RCC 7860 (cell line): ENCODE results near the gene PGP.

Experiments
- DNase-seq: peaks from one replicate; pipeline ENCODE4 v3.0.0-alpha.2; 2015; ENCODE audit warnings: low spot score
- FAIRE-seq: peaks from 2 replicates; lab custom pipeline; 2012; peaks lifted over from hg19 to GRCh38; lab: Jason Lieb, UNC

The PGP gene

DNA sequence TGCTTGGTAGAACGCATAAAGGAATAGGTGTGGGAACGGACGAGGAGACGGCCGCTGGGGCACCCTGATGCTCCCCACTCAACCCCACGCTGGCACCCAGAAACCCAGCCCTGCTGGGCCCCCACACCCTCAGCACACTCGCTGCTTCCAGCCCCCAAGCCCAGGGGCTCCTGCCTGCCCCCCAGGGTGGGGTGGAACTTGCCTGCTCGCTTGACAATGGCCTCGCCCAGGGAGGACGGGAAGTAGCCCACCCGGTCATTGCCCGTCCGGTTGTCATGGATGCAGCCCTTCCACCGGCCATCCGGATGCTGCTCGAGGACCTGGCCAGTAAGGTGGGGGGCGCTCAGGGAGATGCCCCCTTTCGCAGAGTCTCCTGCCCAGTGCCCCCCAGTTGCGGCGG is 28.1 kb downstream of the PGP start:
- FAIRE-seq = no peak

DNA sequence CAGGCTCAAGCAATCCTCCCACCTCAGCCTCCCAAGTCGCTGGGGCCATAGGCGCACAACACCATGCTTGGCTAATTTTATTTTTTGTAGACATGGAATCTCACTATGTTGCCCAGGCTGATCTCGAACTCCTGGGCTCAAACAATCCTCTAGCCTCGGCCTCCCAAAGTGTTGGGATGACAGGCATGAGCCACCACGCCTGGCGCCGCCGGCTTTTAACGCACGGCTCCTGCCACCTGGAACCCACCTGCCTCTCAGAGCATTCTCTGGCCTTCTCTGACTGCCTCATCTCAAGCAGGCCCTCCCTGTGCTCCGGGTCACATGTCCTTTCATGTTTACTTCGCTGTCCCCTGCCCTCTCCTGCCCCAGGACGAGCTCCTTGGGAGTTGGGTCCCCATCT is 28.6 kb downstream of the PGP start:
- FAIRE-seq (no peak), DNase-seq (no peak)

More for the DNA sequence above, 28.1 kb downstream of the PGP start:
- no peak for DNase-seq

DNA sequence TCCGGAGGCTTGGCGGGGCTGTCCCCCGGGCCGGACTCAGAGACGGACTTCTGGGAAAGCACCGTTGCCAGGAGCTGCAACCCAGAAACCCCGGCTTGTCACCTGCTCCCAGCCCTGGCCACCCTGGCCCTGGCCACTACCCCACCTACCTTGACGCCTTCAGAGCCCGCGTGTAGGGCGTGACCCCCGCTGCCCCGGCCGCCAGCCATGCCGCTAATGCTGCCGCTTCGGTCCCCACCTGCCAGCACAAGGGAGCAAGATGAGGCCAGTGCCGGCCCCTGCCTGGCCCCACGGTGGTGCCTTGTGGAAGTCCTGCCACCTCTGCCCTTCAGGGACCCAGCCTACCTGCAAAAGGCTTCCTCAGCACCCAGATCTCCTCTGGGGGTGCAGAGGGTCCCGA is 29.7 kb downstream of the PGP start:
- no peak for DNase-seq
- FAIRE-seq = no peak

DNA sequence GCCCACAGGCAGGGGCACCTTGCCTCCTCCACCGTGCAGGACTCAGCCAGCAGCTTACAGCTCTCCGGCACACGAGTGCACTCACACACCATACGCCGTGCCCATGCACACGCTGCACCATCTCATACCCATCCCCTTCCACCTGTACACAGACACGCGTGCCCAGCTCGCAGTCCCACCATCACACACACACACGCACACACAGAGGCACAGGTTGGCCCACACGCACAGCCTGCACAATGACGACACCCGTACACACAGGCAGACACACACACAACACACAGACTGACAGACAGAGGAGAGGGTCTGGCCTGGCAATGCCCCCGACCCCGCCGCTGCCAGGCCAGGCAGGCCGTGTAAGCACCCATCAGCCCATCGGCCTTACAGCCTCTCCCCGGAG is 30.3 kb downstream of the PGP start:
- no peak for DNase-seq
- FAIRE-seq = no peak

DNA sequence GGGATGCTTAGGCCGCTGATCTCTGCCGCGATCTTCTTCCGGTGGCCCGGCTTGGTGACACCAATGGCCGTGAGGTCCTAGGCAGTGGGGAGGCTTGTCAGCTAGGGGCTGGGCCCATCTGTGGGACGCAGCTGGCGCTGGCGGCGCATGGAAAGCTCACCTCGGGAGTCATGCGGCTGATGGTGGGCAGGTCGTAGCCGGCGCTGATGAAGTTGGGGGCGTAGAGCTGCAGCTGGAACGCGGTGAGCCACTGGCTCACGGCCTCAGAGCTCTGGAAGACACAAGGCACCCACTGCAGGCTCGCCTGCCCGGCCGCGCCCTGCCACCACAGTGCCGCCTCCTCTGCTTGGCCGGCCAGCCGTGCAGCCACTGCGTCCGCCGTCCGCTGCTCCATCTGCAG is 31.0 kb downstream of the PGP start:
- no peak for FAIRE-seq

DNA sequence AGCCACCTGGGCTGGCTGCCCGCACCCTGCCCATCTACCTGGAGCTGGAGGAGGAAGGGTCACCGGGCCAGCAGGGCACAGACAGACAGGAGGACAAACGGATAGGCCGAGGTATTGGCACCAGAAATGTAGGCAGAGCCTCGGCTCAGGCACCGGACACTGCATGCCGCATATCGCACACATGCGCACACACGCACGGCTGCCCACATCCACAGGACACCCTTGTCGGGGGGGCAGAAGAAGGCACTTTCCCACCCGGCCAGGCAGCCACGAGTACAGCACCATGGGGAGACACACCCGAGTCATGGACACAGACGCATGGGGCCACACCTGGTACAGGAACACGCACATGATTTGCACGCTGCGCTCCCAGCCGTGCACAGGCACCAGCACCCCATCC is 32.7 kb downstream of the PGP start:
- no peak for FAIRE-seq
- no peak for DNase-seq

More for the DNA sequence above, 31.0 kb downstream of the PGP start:
- no peak for DNase-seq

DNA sequence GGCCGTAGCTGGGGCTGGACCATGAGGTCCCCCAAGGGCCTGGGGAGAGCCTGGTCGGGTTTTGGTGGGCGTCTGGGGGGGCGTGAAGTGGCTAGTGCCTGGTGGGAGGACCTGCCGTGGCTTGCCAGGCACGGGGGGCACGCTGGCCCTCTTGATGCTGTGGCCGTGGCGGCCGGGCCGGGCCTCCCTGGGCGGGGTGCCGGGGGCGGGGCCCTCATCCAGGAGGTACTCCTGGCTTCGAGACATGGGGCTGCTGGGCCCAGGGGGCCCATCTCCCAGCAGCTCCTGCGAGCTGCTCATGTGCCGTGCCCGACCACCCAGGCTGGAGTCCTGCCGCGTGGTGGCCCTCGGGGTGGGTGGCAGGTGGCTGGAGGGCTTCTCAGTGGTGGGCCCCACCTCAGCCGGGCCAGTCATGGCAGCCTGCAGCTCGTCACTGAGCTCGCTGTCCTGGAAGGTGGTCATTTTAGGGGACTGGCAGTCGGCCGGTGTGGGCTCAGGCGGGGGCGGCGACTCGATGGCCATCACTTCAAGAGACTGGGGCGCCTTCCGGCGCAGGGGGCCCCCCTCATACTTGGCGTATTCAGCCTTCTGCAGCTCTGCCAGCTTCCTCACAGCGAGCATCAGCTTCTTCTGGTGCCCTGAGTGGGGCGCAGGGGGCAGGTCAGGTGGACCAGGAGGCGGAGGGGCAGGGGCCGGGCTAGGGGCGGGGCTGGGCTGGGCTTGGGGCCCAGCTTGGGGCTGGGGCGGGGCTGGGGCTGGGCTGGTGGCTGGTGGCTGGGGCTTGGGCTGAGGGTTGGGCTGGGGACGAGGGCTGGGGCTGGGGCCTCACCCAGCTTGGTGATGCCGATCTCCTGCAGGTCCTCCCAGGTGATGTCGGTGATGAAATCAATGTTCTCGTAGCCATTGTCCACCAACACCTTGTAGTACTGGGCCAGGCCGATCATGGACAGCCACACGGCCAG is 33.4 kb downstream of the PGP start:
- DNase-seq = no peak
- FAIRE-seq = no peak

DNA sequence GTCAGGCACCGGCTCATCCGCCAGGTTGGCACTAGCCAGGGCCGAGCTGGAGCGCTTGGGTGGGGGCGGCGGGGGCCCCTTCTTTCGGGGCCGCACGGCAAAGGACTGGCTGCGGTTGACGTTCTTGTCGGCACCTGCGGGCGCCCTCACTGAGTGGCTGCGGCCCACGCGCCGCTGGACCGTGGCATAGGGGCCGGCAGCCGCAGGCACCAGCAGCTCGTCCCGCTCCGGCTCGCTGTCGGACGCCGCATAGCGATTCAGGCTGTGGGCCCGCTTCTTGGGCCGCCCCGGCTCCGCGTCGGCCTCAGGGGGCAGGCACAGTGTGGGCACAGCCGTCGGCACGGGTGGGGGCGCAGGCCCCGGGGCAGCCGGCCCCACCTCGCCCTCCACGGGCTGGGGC is 34.2 kb downstream of the PGP start:
- no peak for FAIRE-seq
- DNase-seq = no peak

DNA sequence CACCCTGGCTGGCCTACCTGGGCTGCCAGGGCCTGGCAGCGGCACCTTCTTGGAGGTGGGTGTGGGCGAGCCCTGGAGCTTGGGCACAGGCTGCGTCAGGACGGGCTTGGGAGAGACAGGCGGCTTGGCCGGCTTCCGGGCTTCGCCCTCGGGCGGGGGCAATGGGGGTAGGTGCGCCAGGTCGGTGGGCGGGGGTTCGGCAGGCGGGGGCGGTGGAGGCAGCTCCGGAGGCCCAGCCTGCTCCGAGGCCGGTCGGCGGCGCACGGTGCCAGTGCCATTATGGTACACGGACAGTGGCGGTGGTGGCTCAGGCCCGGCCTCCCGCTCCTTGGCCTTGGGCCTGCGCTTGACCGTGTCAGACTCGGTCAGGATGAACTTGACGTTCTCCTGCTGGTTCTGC is 35.1 kb downstream of the PGP start:
- DNase-seq (no peak), FAIRE-seq (no peak)

DNA sequence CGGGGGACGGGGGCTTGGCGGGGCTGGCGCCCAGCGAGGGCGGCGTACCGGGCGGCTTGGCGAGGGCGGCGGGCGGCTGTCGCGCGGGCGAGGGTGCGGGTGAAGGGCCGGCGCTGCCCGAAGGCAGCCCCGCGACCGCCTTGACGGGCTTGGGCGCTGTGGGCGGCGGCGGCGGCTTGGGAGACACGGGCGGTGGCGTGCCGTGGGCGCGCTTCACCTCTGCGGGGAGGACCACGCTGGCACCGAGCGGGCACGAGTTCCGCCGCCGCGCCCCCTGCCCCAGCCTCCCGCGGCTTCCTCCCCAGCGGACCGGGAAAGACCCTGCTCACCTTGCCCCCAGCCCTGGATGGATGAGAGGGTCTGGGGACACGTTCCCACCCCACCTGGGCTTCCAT is 35.5 kb downstream of the PGP start:
- FAIRE-seq (no peak), DNase-seq (no peak)

DNA sequence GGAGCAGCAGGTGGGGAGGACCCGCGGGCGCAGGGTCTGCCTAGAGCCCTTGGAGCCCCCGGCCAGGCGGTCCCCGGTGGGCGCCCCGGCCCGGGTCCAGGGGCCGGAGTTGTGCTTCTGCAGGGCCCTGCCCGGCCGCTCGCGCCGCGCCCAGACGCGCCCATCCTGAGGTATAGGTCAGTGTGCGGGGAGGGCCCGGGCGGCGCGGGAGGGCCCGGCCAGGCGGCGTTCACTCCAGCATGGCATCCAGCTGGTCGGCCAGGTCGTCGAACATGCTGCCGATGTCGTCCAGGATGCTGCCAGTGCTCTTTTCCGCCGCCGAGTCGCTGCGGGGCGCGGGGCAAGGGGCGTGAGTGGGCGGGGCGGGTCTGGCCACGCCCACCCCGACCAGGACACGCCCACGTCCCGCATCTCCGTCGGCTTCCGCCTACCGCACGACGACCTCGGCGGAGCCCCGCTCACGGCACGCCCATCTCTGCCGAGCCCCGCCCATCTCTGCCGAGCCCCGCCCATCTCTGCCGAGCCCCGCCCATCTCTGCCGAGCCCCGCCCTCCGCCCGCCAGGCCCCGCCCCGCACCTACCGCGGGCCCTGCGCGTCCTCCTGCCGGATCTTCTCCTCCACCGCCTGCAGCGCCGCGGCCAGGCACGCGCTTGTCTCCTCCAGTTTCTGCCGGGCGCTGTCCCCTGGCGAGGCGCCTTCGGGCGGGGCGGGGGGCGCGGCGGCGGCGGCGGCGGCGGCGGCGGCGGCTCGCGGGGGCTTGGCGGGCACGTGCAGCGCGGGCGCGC is 36.1 kb downstream of the PGP start:
- DNase-seq (no peak), FAIRE-seq (no peak)

DNA sequence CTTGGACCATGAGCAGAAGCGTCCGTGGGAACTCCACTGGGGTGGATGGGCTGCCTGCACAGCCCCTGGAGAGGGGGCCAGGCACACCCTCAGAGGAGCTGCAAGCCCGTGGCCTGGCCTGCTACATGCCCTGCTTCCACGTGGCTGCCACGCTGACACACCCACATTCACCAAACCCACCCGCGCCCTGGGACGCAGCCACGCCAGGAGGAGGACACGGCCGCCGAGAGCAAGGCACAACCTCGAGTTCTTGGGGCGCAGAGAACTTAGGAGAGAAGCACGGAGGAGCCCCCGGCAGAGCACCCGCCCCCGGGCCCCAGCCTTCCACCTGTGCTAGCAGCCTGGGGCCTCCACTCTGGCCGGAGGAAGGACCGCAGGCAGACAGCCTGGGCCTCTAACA is 37.1 kb downstream of the PGP start:
- FAIRE-seq = no peak
- no peak for DNase-seq

DNA sequence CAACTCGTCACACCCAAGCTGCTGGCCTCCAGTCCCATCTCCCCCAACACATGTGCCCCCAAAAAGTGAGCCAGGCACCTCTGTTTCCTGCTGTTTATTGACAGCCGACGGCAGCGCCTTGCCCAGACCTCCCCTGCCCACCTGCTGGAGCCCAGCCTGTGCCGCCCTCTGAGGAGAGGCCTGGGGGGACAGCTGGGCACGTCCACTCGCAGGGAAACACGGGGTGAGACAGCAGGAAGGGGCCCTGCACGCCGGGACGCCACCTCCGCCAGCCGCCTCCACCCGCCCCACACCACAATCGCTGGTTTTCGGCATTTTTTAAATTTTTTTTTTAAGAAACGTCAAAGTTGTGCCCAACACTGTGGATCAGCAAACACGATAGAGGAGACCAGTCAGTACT is 37.5 kb downstream of the PGP start:
- no peak for FAIRE-seq

DNA sequence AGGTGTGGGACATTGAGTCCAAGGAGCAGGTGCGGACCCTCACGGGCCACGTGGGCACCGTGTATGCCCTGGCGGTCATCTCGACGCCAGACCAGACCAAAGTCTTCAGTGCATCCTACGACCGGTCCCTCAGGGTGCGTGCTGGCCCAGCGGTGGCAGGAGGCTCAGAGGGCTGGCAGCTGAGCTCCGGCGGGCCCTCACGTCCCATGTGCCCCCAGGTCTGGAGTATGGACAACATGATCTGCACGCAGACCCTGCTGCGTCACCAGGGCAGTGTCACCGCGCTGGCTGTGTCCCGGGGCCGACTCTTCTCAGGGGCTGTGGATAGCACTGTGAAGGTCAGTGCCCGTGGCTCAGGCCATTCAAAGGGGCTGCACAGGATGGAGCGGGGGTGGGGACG is 38.6 kb downstream of the PGP start:
- DNase-seq (no peak), FAIRE-seq (no peak)

More for the DNA sequence above, 37.5 kb downstream of the PGP start:
- DNase-seq = no peak

DNA sequence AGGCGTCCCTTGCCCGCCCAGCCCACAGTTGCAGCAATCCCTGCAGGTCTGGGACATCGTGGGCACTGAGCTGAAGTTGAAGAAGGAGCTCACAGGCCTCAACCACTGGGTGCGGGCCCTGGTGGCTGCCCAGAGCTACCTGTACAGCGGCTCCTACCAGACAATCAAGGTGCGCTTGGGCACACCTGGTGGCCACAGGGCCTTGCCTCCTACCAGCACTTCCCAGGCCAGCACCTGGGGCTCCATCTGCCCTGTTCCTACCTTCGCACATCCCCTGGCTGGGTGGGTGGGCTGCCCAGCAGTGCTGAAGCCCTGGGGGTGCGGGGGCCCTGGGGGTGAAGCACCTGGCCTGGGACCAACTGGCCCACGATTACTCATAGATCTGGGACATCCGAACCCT is 39.2 kb downstream of the PGP start:
- FAIRE-seq (no peak), DNase-seq (no peak)

DNA sequence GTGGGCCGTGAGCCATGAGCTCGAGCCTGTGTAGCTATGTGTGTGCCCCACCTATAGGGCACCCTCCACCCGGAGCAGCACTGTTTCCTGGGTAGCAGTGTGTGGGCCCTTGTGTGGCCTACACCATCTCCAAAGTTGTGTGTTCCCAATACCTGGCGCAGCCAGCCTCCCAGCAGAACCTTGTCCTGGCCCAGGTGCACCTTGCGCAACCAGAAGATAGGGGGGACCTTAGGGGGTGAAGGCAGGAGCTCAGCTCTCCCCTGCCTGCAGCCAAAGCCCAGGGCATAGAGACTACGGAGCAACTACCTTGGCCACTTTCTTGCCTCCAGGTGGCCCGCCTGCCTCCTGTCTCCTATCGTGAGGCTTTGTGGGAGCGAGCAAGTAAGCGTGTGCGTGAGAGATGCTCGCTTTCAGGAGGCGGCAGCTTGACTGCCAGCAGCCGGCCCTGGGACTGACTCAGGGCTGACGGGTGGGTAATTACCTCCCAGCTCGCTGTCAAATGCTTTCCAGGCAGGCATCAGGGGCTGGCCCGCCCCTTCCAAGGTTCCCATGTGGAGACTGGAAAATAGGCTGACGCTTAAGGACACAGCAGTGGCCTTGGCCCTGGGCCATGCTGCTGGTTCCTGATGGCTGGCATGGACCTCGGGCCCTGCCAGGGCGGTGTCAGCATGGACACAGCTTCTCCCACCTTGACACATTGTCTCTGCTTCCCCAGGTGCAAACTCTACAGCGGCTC is 40.1 kb downstream of the PGP start:
- DNase-seq = no peak
- no peak for FAIRE-seq

DNA sequence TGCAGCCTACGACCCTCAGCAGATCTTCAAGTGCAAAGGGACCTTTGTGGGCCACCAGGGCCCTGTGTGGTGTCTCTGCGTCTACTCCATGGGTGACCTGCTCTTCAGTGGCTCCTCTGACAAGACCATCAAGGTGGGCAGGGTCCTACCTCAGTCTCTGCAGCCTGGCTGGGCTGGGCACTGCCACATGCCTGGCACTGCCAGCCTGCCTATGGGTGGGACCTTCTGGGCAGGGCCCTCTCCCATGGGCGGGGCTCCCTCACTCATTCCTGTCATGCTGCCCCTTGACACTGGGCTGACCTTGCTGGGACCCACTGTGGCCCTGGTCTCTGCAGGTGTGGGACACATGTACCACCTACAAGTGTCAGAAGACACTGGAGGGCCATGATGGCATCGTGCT is 40.7 kb downstream of the PGP start:
- FAIRE-seq (no peak), DNase-seq (no peak)

DNA sequence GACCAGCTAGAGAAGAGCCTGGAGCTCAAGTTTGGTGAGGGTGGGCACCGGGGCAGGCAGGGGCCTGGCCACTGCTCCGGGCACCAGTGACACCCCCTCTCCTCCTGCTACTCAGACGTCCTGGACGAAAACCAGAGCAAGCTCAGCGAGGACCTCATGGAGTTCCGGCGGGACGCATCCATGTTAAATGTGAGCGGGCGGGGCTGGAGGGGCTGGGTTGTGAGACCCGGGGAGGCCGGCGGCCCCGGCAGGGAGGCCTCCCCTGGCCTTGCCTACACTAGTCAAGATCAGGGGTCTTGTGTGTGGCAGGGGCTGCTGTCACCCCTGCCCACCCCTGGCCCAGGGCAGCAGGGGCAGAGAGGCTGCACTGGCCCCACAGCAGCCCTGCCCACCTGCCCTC is 41.3 kb downstream of the PGP start:
- no peak for FAIRE-seq
- no peak for DNase-seq

DNA sequence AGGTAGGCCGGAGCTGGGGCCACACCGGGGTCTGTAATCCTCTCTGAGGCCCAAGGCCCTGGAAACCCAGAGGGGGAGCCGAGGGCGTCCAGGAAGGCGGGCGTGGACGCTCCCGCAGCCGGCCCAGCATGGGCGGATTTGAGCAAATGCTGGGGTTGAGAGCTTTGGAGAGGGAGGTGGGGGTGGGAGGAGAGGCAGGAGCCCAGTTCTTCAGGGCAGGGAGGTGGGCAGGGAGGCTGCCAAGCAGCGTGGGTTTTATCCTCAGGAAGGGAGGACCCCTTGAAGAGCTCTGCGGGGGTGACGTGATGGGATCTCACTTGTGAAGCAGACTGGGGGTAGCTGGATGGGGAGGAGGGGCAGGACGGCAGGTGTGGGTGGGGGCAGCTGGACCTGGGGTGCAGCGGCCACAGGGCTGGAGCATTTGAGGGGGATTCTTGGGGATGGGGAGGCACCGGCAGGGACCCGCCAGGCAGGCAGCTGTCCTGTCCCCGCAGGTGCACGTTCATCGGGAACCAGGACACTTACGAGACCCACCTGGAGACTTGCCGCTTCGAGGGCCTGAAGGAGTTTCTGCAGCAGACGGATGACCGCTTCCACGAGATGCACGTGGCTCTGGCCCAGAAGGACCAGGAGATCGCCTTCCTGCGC is 41.8 kb downstream of the PGP start:
- no peak for FAIRE-seq

DNA sequence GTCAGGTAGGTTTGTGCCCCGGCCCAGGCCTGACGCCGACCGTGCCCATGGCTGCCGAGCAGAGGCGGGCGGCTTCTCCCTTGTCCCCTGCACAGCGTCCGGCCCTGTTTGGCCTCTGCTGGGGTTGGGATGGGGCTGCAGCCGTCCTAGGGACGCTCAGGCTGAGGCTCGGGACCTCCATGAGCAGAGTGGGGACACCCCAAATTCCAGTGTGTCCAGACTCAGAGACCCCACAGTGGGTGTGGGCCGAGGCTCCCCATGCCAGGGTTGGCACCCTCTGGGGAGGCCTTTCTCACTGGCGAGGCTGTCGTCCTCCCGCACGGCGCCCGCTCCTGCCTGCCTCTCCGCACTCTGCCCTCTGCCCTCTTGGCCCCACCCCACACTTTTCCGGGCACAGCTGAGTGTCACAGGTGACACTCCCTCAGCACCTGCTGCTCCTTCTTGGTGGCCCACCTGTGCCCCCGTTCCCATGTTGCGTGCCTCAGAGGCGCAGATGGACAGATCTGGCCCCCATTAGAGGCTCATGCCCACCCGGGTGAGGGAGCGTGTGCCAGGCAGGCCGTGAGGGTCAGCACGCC is 43.0 kb downstream of the PGP start:
- no peak for DNase-seq
- no peak for FAIRE-seq

More for the DNA sequence above, 41.8 kb downstream of the PGP start:
- DNase-seq = no peak
